Activated T-cell treated with anti-CD3 and anti-CD28 coated beads, Interleukin-2, amount 50 U/mL, for 4 hours (primary cell): ENCODE measurements around the gene CHD9. TPM values are rescaled to one million over a fixed set of nuclear protein-coding genes. Genes with fewer than 3 reads are reported as not detected.
A peak's percentile ranks its signal among the peaks of the same experiment; 100 is the strongest.
"Not testable (repeated sequence)": the region's sequence is repeated elsewhere in the genome, so short reads cannot be mapped to it uniquely, and the experiment has no call there.

Experiments
- ATAC-seq, 2 donors: fragments of 200-7000 bp; cut with Tn5 transposase; one replicate each; pipeline ENCODE4 v1.10.0; 2021
- DNase-seq: peaks from one replicate; pipeline ENCODE4 v3.0.0-alpha.2; 2020
- H3K27me3 Mint-ChIP-seq: one replicate; pipeline ENCODE4 v1.8.0; 2021; ENCODE audit warnings: low read depth, mixed read lengths
- H3K36me3 Mint-ChIP-seq: one replicate; pipeline ENCODE4 v1.8.0; 2022; ENCODE audit warnings: mixed read lengths; ENCODE audit not compliant: insufficient read depth
- H3K4me1 Mint-ChIP-seq: one replicate; pipeline ENCODE4 v1.8.0; 2021; ENCODE audit warnings: low read depth, mixed read lengths
- H3K4me3 Mint-ChIP-seq: one replicate; pipeline ENCODE4 v1.8.0; 2021; ENCODE audit warnings: mild to moderate bottlenecking, moderate library complexity, mixed read lengths
- H3K9me3 Mint-ChIP-seq: one replicate; pipeline ENCODE4 v1.8.0; 2021; ENCODE audit warnings: mixed read lengths
- total RNA-seq, 3 donors: library from RNA; stranded (reverse); gene quantifications; one replicate each; pipeline ENCODE4 v1.2.1, GENCODE V29; 2021

Gene CHD9
- total RNA-seq, 3 donors from 2014 or later, result 10.8 to 12.7 (median 11.7) TPM

GRCh38 chr16:53175118-53175517 lies 120.3 kb downstream of the CHD9 start:
- Mint-ChIP-seq H3K27me3 (no peaks in the 10 kb centered on the region), H3K4me1 (peaks cover 8% of the 10 kb centered on the region), H3K4me3 (no peak overlapping the region), H3K9me3 (no peaks in the 10 kb centered on the region), H3K36me3 (peaks cover 8% of the 10 kb centered on the region)
- DNase-seq, result no peak
- ATAC-seq, result no peak

DNA sequence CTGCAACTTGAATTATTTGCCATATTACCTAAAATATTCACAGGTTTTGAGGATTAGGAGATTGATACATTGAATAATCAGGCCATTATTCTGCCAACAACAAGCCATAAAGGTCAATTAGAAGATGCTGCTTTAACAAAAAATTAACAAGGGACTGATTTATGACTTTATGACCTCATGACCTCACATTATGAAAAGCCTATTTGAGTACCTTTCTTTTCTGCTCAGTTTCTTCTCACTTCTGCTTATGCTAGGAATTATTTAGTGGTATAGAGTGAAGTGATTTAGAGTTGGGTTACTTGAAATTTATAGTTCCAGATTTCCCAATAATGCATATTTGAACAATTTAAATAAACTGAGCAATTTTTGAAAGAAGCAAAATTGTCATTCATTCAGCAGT lies 121.6 kb downstream of the CHD9 start:
- no peaks in the 10 kb centered on the region for H3K27me3 Mint-ChIP-seq
- no peak for DNase-seq
- no peaks in the 10 kb centered on the region for H3K9me3 Mint-ChIP-seq
- no peak overlapping the region for H3K4me3 Mint-ChIP-seq
- ATAC-seq, result no peak
- H3K4me1 Mint-ChIP-seq, result peaks cover 8% of the 10 kb centered on the region
- peaks cover 8% of the 10 kb centered on the region for H3K36me3 Mint-ChIP-seq

DNA sequence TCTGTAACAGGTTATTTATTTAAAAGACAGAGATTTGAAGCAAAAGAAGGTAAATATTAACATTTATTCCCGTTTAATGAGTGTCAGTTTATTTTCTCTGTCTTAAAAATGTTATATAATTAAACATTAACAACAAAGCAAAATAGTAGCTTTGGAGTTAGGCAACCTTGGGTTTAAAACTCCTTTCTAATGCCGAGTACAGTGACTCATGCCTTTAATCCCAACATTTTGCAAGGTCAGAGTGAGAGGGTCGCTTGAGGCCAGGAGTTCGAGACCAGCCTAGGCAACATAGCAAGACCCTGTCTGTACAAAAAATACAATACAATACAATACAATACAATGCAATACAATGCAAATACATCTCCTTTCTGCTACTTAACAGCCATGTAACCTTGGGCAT lies 128.7 kb downstream of the CHD9 start:
- ATAC-seq, result no peak
- no peaks in the 10 kb centered on the region for H3K4me1 Mint-ChIP-seq
- H3K4me3 Mint-ChIP-seq, result no peak overlapping the region

GRCh38 chr16:53185741-53186140 lies 130.9 kb downstream of the CHD9 start:
- not testable (repeated sequence) for ATAC-seq, H3K4me1 Mint-ChIP-seq, H3K4me3 Mint-ChIP-seq, DNase-seq, H3K27me3 Mint-ChIP-seq
- H3K36me3 Mint-ChIP-seq, result peaks cover 30% of the 10 kb centered on the region
- H3K9me3 Mint-ChIP-seq, result peaks cover 22% of the 10 kb centered on the region

More for the DNA sequence above, 128.7 kb downstream of the CHD9 start:
- no peak for DNase-seq
- Mint-ChIP-seq H3K36me3 (peaks cover 28% of the 10 kb centered on the region), H3K9me3 (peaks cover 22% of the 10 kb centered on the region), H3K27me3 (no peaks in the 10 kb centered on the region)

DNA sequence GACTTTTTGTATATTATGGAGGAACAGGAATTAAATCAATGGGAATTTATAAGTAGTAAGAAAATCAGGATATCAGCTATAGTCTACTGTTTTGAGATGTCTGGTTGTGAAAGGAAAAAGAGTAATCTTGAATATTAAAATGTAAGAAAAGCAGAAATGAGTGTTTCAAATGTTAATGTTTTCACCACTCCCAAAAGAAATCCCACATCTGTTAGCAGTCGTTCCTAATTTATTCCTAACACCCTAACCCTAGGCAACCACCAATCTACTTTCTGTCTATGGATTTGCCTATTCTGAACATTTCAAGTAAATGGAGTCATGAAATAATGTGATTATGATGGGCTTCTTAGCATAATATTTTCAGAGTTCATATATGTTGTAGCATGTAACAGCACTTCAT lies 133.0 kb downstream of the CHD9 start:
- no peak for ATAC-seq
- no peaks in the 10 kb centered on the region for H3K27me3 Mint-ChIP-seq
- peaks cover 2% of the 10 kb centered on the region for H3K4me1 Mint-ChIP-seq
- H3K4me3 Mint-ChIP-seq, result no peak overlapping the region
- H3K9me3 Mint-ChIP-seq, result peaks cover 22% of the 10 kb centered on the region
- peaks cover 31% of the 10 kb centered on the region for H3K36me3 Mint-ChIP-seq
- DNase-seq, result no peak

DNA sequence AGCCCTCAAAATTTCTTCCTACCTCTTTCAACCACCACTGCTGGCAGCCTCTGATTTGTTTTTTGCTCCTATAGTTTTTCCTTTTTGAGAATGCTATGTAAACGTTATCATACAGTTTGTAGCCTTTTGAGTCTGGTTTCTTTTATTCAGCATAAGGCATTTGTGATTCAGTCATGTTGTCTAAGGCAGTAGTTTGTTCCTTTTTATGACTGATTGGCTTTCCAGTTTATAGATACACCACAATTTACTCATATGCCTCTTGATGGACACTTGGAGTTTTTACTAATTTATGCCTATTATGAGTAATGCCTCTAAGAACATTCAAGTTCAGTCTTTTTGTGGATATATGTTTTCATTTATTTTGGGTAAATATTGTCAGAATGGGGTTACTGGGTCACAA lies 136.6 kb downstream of the CHD9 start:
- no peak for DNase-seq
- Mint-ChIP-seq H3K4me1 (peaks cover 2% of the 10 kb centered on the region), H3K4me3 (no peak overlapping the region), H3K27me3 (no peaks in the 10 kb centered on the region), H3K36me3 (peaks cover 13% of the 10 kb centered on the region), H3K9me3 (peaks cover 5% of the 10 kb centered on the region)
- ATAC-seq, result no peak

DNA sequence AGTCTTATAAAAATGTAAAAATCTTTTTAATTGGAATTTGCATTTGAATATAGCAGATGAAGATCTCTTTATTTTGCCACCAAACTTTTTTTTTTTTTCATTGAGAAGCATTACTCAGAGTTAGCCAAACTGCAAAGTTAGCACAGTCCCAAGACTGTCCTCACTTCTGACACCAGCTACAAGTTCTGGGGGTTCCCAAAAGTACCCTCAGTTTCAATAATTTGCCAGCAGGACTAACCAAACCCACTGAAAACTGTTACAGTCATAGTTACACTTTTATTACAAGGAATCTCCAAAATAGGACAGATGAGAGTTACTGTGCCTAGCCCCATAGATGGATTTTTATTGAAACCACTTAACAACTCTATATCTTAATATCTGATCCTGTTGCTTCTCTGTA lies 144.1 kb downstream of the CHD9 start:
- H3K36me3 Mint-ChIP-seq, result peaks cover 9% of the 10 kb centered on the region
- H3K9me3 Mint-ChIP-seq, result no peaks in the 10 kb centered on the region
- no peak for DNase-seq
- no peak for ATAC-seq
- no peaks in the 10 kb centered on the region for H3K27me3 Mint-ChIP-seq
- no peaks in the 10 kb centered on the region for H3K4me1 Mint-ChIP-seq
- no peak overlapping the region for H3K4me3 Mint-ChIP-seq

- H3K27me3 Mint-ChIP-seq, result no peaks in the 10 kb centered on the region
- H3K4me3 Mint-ChIP-seq, result no peak overlapping the region
- DNase-seq (no peak), ATAC-seq (no peak)
- H3K9me3 Mint-ChIP-seq, result no peaks in the 10 kb centered on the region
- peaks cover 9% of the 10 kb centered on the region for H3K36me3 Mint-ChIP-seq
- H3K4me1 Mint-ChIP-seq, result peaks cover 4% of the 10 kb centered on the region
These were observed 147.1 kb downstream of the CHD9 start for GRCh38 chr16:53201900-53202299.

- Mint-ChIP-seq H3K9me3 (no peaks in the 10 kb centered on the region), H3K4me3 (no peak overlapping the region), H3K27me3 (no peaks in the 10 kb centered on the region), H3K4me1 (peaks cover 4% of the 10 kb centered on the region), H3K36me3 (peaks cover 9% of the 10 kb centered on the region)
- DNase-seq, result no peak
- no peak for ATAC-seq
These were observed 147.6 kb downstream of the CHD9 start for GRCh38 chr16:53202398-53202797.

DNA sequence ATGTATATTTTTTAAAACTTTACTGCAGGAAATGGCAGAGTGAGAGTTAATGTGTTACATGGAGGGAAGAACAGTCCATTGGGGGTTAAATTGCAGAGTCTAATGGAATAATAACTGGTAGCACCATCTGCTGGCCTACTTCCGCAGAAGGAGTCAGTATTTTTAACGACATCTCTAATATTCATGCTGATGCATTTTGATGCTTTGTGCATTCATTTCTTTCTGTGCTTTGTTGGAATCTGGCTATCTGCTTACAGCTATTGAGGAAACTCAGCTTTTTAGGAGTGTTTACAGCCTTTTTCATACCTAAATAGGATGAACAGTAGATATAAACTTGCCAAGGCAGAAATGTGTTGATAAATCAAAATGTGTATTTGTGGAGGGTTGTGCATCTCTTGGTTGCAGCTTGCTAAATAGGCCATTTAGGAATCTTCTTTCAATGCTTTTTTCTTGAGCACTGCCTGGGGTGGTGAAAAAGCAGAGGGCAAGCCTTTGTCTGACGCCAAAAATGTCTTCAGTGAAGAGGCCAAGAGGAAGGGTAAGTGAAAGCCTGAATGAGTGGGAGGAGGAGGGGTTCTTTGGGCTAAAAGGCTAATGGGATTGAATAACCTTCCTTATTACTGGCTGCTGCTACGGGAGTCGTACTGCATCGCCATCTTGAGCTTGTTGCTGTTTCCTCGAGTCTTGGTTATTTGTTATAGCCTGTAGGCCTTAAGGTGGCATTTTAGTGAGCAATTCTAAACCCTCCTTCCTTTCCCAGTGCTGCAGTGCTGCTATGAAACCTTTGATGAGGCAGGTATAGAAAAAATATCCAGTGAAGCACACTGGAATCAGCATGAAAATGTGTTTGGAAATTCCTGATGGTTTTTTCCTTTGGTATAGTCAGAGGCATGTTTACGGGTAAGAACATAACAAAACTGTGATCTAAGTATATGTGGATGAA lies 153.3 kb downstream of the CHD9 start:
- Mint-ChIP-seq H3K36me3 (peaks cover 9% of the 10 kb centered on the region), H3K9me3 (no peaks in the 10 kb centered on the region), H3K4me1 (peaks cover 15% of the 10 kb centered on the region), H3K4me3 (peak overlapping the region; percentile 53), H3K27me3 (no peaks in the 10 kb centered on the region)
- DNase-seq (no peak), ATAC-seq (peak in 1 of 2 donors; percentile 35)

- ATAC-seq (no peak), DNase-seq (no peak)
- no peaks in the 10 kb centered on the region for H3K27me3 Mint-ChIP-seq
- peak overlapping the region; percentile 31 for H3K4me3 Mint-ChIP-seq
- no peaks in the 10 kb centered on the region for H3K9me3 Mint-ChIP-seq
- H3K4me1 Mint-ChIP-seq, result peaks cover 18% of the 10 kb centered on the region
- peaks cover 4% of the 10 kb centered on the region for H3K36me3 Mint-ChIP-seq
These were observed 154.6 kb downstream of the CHD9 start for GRCh38 chr16:53209429-53209828.

DNA sequence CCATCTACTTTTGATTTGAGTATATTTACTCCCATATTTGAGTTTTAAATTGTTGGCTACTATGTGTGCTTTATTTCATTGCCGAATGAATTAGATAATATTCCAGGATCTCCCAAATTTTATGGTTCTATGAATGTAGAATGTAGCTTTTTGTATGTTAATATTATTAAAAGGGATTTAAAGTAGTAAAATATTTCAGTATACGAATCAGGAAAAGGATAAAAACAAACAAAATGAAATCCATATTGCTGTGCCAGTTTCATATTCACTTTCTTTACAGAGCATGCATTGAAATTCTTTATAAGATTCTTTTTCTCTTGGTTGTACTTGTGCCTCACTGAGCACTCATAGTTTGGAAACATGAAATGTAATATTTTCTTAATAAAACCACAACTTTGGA lies 155.1 kb downstream of the CHD9 start:
- Mint-ChIP-seq H3K4me1 (peaks cover 18% of the 10 kb centered on the region), H3K4me3 (no peak overlapping the region), H3K36me3 (peaks cover 3% of the 10 kb centered on the region), H3K9me3 (no peaks in the 10 kb centered on the region), H3K27me3 (no peaks in the 10 kb centered on the region)
- no peak for DNase-seq
- ATAC-seq, result no peak

DNA sequence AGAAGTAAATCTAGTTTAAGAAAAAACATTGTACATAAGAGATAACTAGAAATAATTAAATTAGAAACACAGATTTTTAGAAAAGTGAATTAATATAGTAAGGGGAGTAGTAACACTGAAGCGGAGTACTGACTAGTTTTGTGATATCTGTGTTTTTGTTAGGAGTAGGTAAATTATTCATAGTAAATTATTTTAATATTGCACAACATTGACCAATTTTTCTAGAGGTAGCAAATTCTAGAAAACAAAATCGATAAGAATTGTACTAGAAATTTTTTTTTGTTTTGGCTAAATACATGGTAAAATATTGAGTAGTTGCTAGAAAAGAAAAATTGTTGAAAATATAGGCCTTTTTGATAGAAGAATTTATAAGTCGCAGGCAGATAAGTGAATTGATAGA lies 156.5 kb downstream of the CHD9 start:
- Mint-ChIP-seq H3K4me1 (peaks cover 18% of the 10 kb centered on the region), H3K27me3 (no peaks in the 10 kb centered on the region), H3K4me3 (no peak overlapping the region), H3K9me3 (no peaks in the 10 kb centered on the region), H3K36me3 (peaks cover 3% of the 10 kb centered on the region)
- no peak for DNase-seq
- no peak for ATAC-seq

GRCh38 chr16:53212893-53213223 lies 158.1 kb downstream of the CHD9 start:
- ATAC-seq, result no peak
- H3K4me3 Mint-ChIP-seq, result no peak overlapping the region
- H3K36me3 Mint-ChIP-seq, result peaks cover 6% of the 10 kb centered on the region

DNA sequence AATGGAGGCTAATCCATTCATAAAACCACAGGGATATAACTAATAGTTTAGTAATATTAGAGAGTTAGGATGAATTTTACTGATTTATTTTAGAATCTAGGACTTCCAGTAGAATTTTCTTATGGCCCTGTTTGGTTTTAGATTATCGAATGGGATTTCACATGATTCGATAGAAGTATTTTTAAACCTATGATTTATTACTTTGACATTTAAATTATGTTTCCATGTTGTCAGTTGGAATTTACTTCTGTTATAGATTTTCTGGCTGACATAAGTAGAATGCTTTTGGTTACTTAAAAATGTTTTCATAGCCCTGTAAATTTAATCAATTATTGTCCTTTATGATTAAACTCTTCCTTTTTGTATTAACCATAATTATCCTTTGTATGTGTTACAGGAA lies 158.8 kb downstream of the CHD9 start:
- peaks cover 6% of the 10 kb centered on the region for H3K36me3 Mint-ChIP-seq
- no peaks in the 10 kb centered on the region for H3K27me3 Mint-ChIP-seq
- ATAC-seq, result no peak
- H3K4me1 Mint-ChIP-seq, result peaks cover 9% of the 10 kb centered on the region
- no peak overlapping the region for H3K4me3 Mint-ChIP-seq
- H3K9me3 Mint-ChIP-seq, result no peaks in the 10 kb centered on the region
- DNase-seq, result no peak

More at GRCh38 chr16:53212893-53213223, 158.1 kb downstream of the CHD9 start:
- H3K4me1 Mint-ChIP-seq, result peaks cover 16% of the 10 kb centered on the region
- no peaks in the 10 kb centered on the region for H3K9me3 Mint-ChIP-seq
- DNase-seq, result no peak
- H3K27me3 Mint-ChIP-seq, result no peaks in the 10 kb centered on the region
